ENCODE measurements around the gene FIGNL2.

The FIGNL2 gene

DNA sequence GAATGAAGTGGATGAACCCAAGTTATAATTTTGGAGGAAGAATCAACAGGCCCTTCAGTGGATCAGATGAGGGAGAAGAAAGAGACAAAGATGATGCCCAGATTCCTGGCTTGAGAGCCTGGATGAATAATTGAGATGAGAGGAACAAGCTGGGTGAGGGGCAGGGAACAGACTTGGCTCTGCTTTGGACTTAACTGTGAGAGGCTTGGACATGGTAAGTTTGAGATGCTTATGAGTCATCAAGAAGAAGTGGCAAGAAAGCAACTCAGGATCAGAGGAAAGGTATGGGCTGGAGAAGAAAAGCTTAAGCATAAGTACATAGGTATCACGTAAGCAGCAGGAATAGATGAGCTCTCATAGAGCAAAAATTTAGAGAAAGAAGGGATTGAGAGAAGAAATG is 55.3 kb downstream of the FIGNL2 start:
- no peak overlapping the region for H3K27ac ChIP-seq (ENCODE audit: low read depth, low read length, poor library complexity, severe bottlenecking)
- no peak overlapping the region for H3K4me2 ChIP-seq (ENCODE audit: low read length)
- no peaks in the 10 kb centered on the region for H3K9me3 ChIP-seq (ENCODE audit: low read length)

GRCh38 chr12:51792417-51792816 is 56.1 kb downstream of the FIGNL2 start:
- Histone ChIP-seq H3K9ac (ENCODE audit: low read length) (no peak overlapping the region), H3K9me3 (ENCODE audit: low read length) (no peaks in the 10 kb centered on the region), H4K20me1 (ENCODE audit: insufficient read depth, low read length) (no peaks in the 10 kb centered on the region), H3K4me3 (ENCODE audit: low read depth, low read length, poor library complexity, severe bottlenecking) (no peak overlapping the region), H3K79me2 (ENCODE audit: insufficient read depth, low read length) (no peaks in the 10 kb centered on the region), H3K27ac (ENCODE audit: low read depth, low read length, poor library complexity, severe bottlenecking) (no peak overlapping the region), H3K36me3 (ENCODE audit: insufficient read depth, low read length) (no peaks in the 10 kb centered on the region), H2AFZ (ENCODE audit: low read length) (no peak overlapping the region), H3K27me3 (ENCODE audit: insufficient read depth, low read length) (no peaks in the 10 kb centered on the region), H3K4me2 (ENCODE audit: low read length) (no peak overlapping the region), H3K9me2 (ENCODE audit: low read depth, low read length) (no peaks in the 10 kb centered on the region), H3F3A (ENCODE audit: insufficient read depth, low read length) (no peaks in the 10 kb centered on the region), H3K4me1 (ENCODE audit: insufficient read depth, low read length, severe bottlenecking) (no peaks in the 10 kb centered on the region)
- TF ChIP-seq, protein P1, sequence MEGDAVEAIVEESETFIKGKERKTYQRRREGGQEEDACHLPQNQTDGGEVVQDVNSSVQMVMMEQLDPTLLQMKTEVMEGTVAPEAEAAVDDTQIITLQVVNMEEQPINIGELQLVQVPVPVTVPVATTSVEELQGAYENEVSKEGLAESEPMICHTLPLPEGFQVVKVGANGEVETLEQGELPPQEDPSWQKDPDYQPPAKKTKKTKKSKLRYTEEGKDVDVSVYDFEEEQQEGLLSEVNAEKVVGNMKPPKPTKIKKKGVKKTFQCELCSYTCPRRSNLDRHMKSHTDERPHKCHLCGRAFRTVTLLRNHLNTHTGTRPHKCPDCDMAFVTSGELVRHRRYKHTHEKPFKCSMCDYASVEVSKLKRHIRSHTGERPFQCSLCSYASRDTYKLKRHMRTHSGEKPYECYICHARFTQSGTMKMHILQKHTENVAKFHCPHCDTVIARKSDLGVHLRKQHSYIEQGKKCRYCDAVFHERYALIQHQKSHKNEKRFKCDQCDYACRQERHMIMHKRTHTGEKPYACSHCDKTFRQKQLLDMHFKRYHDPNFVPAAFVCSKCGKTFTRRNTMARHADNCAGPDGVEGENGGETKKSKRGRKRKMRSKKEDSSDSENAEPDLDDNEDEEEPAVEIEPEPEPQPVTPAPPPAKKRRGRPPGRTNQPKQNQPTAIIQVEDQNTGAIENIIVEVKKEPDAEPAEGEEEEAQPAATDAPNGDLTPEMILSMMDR (IDR thresholded peaks at IDR 0.05; ENCODE audit: low read length): no peak
- no peak for TF ChIP-seq EZH2 (IDR thresholded peaks at IDR 0.05; ENCODE audit: borderline replicate concordance, low read length)

More for the DNA sequence above, 55.3 kb downstream of the FIGNL2 start:
- Histone ChIP-seq H3F3A (ENCODE audit: insufficient read depth, low read length) (no peaks in the 10 kb centered on the region), H3K9me2 (ENCODE audit: low read depth, low read length) (no peaks in the 10 kb centered on the region), H3K27me3 (ENCODE audit: insufficient read depth, low read length) (no peaks in the 10 kb centered on the region), H4K20me1 (ENCODE audit: insufficient read depth, low read length) (no peaks in the 10 kb centered on the region), H2AFZ (ENCODE audit: low read length) (no peak overlapping the region), H3K79me2 (ENCODE audit: insufficient read depth, low read length) (no peaks in the 10 kb centered on the region), H3K4me1 (ENCODE audit: insufficient read depth, low read length, severe bottlenecking) (no peaks in the 10 kb centered on the region), H3K9ac (ENCODE audit: low read length) (no peak overlapping the region), H3K4me3 (ENCODE audit: low read depth, low read length, poor library complexity, severe bottlenecking) (no peak overlapping the region), H3K36me3 (ENCODE audit: insufficient read depth, low read length) (no peaks in the 10 kb centered on the region)
- TF ChIP-seq, protein P1 (IDR thresholded peaks at IDR 0.05; ENCODE audit: low read length): no peak
- TF ChIP-seq EZH2 (IDR thresholded peaks at IDR 0.05; ENCODE audit: borderline replicate concordance, low read length): no peak

- Histone ChIP-seq H2AFZ (ENCODE audit: low read length) (no peak overlapping the region), H3K9me2 (ENCODE audit: low read depth, low read length) (no peaks in the 10 kb centered on the region), H3K36me3 (ENCODE audit: insufficient read depth, low read length) (no peaks in the 10 kb centered on the region), H3K4me1 (ENCODE audit: insufficient read depth, low read length, severe bottlenecking) (no peaks in the 10 kb centered on the region), H3K4me3 (ENCODE audit: low read depth, low read length, poor library complexity, severe bottlenecking) (no peak overlapping the region), H3F3A (ENCODE audit: insufficient read depth, low read length) (no peaks in the 10 kb centered on the region), H3K79me2 (ENCODE audit: insufficient read depth, low read length) (no peaks in the 10 kb centered on the region), H4K20me1 (ENCODE audit: insufficient read depth, low read length) (no peaks in the 10 kb centered on the region), H3K9ac (ENCODE audit: low read length) (no peak overlapping the region), H3K27me3 (ENCODE audit: insufficient read depth, low read length) (no peaks in the 10 kb centered on the region), H3K9me3 (ENCODE audit: low read length) (no peaks in the 10 kb centered on the region), H3K4me2 (ENCODE audit: low read length) (no peak overlapping the region), H3K27ac (ENCODE audit: low read depth, low read length, poor library complexity, severe bottlenecking) (no peak overlapping the region)
- TF ChIP-seq, protein P1 (IDR thresholded peaks at IDR 0.05; ENCODE audit: low read length): no peak
- TF ChIP-seq EZH2 (IDR thresholded peaks at IDR 0.05; ENCODE audit: borderline replicate concordance, low read length): no peak
These were observed 59.6 kb downstream of the FIGNL2 start for GRCh38 chr12:51788876-51789275.

Measured in OCI-LY1 (cell line).